AG10803 (cell line): ENCODE measurements around the gene MPO.
A peak's percentile ranks its signal among the peaks of the same experiment; 100 is the strongest.

Experiments
- DNase-seq: peaks from one replicate; pipeline ENCODE4 v3.0.0; 2010; ENCODE audit warnings: low read depth
- H3K4me3 ChIP-seq: 2 replicates; pipeline ENCODE4 v1.5.1; 2011; ENCODE audit warnings: mild to moderate bottlenecking, low read length, control low read depth
- TF ChIP-seq, protein P1 (sequence below): conservative IDR thresholded peaks from 2 replicates; pipeline ENCODE4 v1.5.1; 2011; ENCODE audit warnings: mild to moderate bottlenecking, low read length, control low read depth, inconsistent platforms

Gene MPO

DNA sequence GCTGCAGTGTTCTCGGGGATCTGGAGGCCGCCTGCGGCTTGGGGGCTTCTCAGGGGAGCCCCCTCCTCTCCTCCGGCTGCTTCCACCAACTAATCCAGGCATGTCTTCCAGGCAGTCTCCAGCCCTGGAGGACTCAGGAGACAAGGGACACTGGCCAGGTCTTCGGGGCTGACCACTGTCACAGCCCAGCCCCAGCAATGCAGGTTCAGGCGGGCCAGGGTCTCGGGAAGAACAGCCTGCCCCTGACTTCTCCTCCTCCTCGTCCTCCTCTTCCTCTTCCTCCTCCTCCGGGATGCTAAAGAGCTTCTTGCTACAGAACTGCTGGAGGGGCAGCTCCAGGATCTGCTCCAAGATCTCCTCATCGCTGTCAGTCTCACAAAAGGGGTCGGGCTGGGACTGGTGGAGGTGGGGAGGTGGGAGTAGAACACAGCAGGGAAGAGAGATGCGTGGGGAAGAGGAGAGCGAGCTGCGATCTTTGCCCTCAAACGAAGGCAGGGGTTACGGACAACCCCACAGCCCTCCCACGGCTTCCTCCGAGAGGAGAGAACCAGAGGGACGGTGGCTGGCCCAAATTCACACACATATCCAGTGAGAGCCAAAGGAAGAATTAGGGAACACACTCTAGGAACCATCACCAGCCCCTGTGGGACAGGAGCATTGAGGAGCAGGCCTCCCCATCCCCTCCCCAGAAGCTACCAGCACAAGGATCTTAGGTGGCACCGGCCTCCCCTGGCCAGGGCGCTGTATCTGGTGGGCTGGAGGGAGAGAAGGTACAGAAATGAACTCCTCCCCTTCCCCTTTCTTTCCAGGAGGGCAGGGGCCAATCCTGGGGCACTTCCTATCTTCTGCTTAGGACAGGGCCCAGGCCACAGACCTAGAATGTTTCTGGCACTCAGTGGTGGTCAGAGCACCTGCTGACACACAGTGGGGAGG, 28.5 kb upstream of the MPO start:
- TF ChIP-seq, protein P1, sequence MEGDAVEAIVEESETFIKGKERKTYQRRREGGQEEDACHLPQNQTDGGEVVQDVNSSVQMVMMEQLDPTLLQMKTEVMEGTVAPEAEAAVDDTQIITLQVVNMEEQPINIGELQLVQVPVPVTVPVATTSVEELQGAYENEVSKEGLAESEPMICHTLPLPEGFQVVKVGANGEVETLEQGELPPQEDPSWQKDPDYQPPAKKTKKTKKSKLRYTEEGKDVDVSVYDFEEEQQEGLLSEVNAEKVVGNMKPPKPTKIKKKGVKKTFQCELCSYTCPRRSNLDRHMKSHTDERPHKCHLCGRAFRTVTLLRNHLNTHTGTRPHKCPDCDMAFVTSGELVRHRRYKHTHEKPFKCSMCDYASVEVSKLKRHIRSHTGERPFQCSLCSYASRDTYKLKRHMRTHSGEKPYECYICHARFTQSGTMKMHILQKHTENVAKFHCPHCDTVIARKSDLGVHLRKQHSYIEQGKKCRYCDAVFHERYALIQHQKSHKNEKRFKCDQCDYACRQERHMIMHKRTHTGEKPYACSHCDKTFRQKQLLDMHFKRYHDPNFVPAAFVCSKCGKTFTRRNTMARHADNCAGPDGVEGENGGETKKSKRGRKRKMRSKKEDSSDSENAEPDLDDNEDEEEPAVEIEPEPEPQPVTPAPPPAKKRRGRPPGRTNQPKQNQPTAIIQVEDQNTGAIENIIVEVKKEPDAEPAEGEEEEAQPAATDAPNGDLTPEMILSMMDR, result no peak
- no peak overlapping the region for H3K4me3 ChIP-seq
- DNase-seq, result no peak

DNA sequence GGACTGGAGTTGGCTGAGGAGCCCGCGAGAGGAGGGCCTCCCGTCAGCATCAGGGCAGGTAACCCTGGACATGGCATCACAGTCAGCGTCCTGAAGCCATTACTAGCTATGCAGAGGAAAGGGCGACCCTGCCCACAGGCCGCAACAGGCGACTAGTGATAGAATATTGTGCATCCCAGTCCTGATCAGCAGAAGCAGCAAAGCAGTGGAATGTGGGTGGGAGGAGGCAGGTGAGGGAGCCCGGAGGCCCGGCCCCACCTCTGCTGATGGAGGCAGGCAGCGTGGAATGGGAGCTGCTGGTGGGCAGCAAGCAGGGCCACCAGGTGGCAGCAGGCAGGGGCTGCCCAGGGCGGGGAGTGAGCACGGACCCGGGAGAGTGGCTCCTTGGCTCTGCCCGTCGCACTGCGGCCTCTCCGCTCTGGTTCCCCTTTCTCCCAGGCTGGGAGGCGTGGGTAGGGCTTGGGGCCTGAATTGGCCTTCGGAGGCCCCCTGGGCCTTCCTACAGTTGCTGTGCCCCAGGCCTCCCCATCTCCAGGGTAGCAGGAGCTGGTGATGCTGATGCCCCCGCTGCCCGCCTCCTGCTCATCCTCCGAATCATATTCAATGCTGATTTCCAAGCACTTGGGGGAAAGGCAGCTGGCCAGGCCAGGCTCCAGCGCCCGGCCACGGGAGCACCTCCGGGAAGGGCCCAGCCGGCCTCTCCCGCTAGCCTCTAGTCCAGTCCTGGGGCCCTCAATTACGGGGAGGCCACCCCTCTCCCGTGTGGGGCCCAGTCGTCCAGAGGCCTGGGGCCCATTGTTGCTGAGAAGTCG, 27.6 kb upstream of the MPO start:
- no peak overlapping the region for H3K4me3 ChIP-seq
- DNase-seq, result no peak
- TF ChIP-seq, protein P1, result peak; percentile 28

DNA sequence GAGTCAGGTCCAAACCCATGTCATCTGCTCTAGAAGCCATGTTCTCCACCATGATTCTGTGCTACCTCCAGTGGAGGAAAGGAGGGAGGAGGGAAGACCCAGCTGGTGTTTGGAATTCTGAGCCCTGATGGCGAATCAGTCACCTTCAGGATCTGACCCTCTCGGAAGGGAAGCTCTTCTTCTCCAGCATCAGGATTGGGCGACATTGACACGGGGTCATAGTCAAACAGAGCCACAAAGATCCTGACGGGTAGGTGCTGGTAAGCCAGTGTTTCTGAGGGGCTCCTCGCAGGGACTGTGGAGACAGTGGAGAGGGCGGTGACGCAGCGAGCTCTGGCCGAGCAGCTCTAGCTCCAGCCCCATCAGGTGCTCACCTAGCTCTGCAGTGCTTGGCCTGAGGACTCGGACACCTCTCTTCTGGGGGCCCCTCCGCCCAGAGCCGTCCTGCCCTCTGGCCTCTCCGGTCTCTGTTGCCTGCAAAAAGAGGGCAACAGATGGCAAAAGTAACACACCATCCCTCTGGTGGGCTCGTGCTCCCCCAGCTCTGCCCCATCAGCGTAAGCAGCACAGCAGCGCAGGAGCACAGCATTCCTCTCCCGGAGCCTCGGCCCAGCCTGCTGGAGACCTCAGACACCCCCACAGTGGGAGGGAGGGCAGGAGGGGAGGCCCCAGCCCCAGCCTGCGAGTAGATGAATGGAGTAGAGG, 26.9 kb upstream of the MPO start:
- no peak for DNase-seq
- TF ChIP-seq, protein P1, result no peak
- H3K4me3 ChIP-seq, result no peak overlapping the region

DNA sequence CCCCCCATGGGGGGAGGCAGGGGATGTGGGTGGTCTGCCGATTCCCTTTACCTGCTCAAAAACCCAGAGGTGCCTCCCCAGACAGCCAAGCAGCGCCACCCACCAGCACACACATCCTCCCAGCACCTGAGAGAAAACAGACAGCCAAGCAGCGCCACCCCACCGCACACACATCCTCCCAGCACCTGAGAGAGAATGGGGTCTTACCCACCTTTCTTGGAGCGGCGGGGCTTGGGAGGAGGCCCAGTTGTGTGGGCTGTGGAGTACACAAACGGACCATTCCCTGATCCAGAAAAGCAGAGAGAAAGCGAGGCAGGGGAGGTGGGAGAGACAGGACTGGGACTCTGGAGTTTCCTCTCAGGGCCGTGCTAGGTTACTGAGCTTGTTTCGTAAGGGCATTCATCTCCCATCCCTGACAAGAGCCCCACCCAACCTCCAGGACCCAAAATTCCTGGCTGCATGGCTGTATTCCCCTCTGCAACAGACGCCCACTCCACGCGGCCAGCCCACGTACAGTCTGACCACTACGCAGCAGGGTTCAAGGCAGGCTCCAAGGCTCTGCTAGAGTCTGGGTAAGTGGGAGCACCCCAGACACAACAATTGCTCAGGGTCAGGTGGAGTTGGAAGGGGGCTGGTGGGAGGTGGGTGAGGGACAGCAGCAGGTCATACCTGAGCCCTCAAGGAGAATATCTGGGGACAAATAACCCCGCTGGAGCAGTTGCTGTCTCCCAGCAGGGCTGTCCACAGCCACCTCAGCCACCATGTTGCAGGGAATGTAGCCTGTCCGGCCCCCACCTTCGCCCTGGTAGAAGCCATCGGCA, 25.6 kb upstream of the MPO start:
- TF ChIP-seq, protein P1, result no peak
- no peak for DNase-seq
- H3K4me3 ChIP-seq, result no peak overlapping the region

DNA sequence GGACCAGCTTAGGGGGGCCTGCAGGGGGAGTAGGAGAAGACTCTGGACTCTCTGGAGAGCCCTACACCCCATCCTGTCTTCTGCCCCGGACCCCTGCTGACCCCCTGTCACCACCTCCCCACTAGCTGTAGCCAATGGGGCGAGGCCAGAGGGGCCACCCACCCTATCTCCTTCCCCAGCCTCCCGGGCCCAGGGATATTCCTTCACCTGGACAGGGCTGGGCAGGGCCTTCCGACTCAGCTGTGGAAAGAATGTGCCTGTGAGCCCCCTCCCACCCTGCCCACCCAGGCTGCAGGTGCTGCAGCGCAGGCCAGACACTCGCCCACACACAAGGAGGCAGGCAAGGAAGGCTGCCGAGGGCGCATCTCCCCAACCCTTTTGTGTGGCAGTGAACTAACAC, 24.9 kb upstream of the MPO start:
- H3K4me3 ChIP-seq, result no peak overlapping the region
- DNase-seq, result no peak
- TF ChIP-seq, protein P1, result no peak

DNA sequence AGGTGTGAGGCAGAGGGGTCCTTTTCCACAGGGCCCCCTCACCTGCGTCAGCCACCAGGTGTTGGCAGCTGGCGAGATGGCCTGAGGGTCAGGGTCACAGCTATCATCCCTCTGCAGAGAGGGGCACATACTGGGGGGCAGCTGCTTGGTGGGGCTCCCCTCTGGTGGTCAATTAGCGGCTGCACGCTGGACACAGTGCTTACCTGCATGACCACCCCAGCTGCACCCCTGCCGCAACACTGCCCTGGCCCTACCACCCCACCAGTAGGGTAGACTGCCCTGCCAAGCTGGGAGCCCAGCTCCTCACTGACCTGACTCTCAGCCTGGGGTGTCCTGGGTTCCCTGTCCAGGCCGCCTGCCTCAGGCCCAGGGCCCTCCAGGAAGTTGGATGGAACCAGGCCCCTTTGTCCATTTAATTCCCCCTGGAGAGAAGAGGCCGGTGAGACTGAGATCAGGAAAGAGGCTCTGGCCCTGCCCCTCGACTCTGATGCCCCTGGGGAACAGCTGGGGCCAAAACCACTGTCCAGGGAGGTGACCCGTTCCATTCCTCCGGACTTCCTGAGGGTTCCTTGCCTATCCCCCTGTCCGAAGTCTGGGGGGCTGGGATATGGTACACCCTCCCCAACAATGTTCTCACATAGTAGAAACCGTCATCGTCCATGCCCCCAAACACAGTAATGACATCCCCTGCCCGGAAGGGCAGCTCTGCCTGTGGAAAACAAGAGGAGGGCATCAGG, 24.2 kb upstream of the MPO start:
- no peak for DNase-seq
- TF ChIP-seq, protein P1, result no peak
- no peak overlapping the region for H3K4me3 ChIP-seq
